Loucy (cell line): Measurements from ENCODE around the gene PGF.

Experiments used
- H2AFZ ChIP-seq: fragments of 200-600 bp; sonication (generic); 2 replicates; pipeline ENCODE4 v1.6.0; 2016; ENCODE audit warnings: antibody characterized with exemption, mild to moderate bottlenecking, low read length, moderate library complexity
- H3F3A ChIP-seq: fragments of 200-600 bp; 2 replicates; pipeline ENCODE4 v1.6.0; 2016; ENCODE audit warnings: antibody characterized with exemption, low read depth, mild to moderate bottlenecking
- H3K27me3 ChIP-seq: fragments of 200-600 bp; sonication (generic); 2 replicates; pipeline ENCODE4 v1.6.1; 2014; ENCODE audit warnings: low read length, mild to moderate bottlenecking; ENCODE audit not compliant: insufficient read depth, poor library complexity, severe bottlenecking
- H3K36me3 ChIP-seq: fragments of 200-600 bp; sonication (generic); 2 replicates; pipeline ENCODE4 v1.6.1; 2016; ENCODE audit warnings: low read length; ENCODE audit not compliant: insufficient read depth
- H3K4me1 ChIP-seq: fragments of 200-600 bp; sonication (generic); 2 replicates; pipeline ENCODE4 v1.5.1; 2014; ENCODE audit warnings: low read length, mild to moderate bottlenecking; ENCODE audit not compliant: insufficient read depth, poor library complexity, severe bottlenecking
- H3K4me2 ChIP-seq: fragments of 200-600 bp; sonication (generic); 2 replicates; pipeline ENCODE4 v1.6.0; 2014; ENCODE audit warnings: antibody characterized with exemption, low read length, low read depth, mild to moderate bottlenecking; ENCODE audit not compliant: poor library complexity, severe bottlenecking
- H3K4me3 ChIP-seq: fragments of 200-600 bp; sonication (generic); 2 replicates; pipeline ENCODE4 v1.5.1; 2014; ENCODE audit warnings: low read length, mild to moderate bottlenecking, mixed read lengths; ENCODE audit not compliant: poor library complexity, severe bottlenecking
- H3K79me2 ChIP-seq: fragments of 200-600 bp; sonication (generic); 2 replicates; pipeline ENCODE4 v1.6.1; 2014; ENCODE audit warnings: low read length; ENCODE audit not compliant: insufficient read depth
- H3K9ac ChIP-seq: fragments of 200-600 bp; sonication (generic); 2 replicates; pipeline ENCODE4 v1.6.0; 2014; ENCODE audit warnings: mild to moderate bottlenecking, low read depth, low read length, moderate library complexity; ENCODE audit not compliant: poor library complexity, severe bottlenecking
- H3K9me2 ChIP-seq: fragments of 200-600 bp; sonication (generic); replicated peaks from 2 replicates; pipeline ENCODE4 v1.6.1; 2016; ENCODE audit warnings: low read depth, low read length, mixed read lengths
- H3K9me3 ChIP-seq: fragments of 200-600 bp; sonication (generic); 2 replicates; pipeline ENCODE4 v1.6.1; 2014; ENCODE audit warnings: mild to moderate bottlenecking, antibody characterized with exemption, low read length, low read depth; ENCODE audit not compliant: insufficient read depth
- H4K20me1 ChIP-seq: fragments of 200-600 bp; sonication (generic); 2 replicates; pipeline ENCODE4 v1.6.0; 2014; ENCODE audit warnings: antibody characterized with exemption, low read length, mild to moderate bottlenecking; ENCODE audit not compliant: insufficient read depth, poor library complexity, severe bottlenecking
- CTCF ChIP-seq: fragments of 200-600 bp; sonication (generic); conservative IDR thresholded peaks from 2 replicates; pipeline ENCODE4 v1.5.1; 2014; ENCODE audit warnings: mild to moderate bottlenecking, antibody characterized with exemption, low read length
- EZH2phosphoT487 ChIP-seq: fragments of 200-600 bp; IDR thresholded peaks from 2 replicates; pipeline ENCODE4 v1.6.1; 2018; ENCODE audit warnings: antibody characterized with exemption, mild to moderate bottlenecking, moderate library complexity, borderline replicate concordance

Gene PGF

GRCh38 chr14:74915426-74915825 lies 40.0 kb downstream of the PGF start:
- Histone ChIP-seq H3K79me2 (no peaks in the 10 kb centered on the region), H3K27me3 (no peaks in the 10 kb centered on the region), H3F3A (no peaks in the 10 kb centered on the region), H3K4me2 (no peak overlapping the region), H3K9ac (no peak overlapping the region), H3K9me3 (no peaks in the 10 kb centered on the region), H3K4me3 (no peak overlapping the region), H2AFZ (no peak overlapping the region), H3K9me2 (no peaks in the 10 kb centered on the region), H3K4me1 (no peaks in the 10 kb centered on the region), H3K36me3 (no peaks in the 10 kb centered on the region), H4K20me1 (no peaks in the 10 kb centered on the region)
- TF ChIP-seq EZH2phosphoT487 = no peak

DNA sequence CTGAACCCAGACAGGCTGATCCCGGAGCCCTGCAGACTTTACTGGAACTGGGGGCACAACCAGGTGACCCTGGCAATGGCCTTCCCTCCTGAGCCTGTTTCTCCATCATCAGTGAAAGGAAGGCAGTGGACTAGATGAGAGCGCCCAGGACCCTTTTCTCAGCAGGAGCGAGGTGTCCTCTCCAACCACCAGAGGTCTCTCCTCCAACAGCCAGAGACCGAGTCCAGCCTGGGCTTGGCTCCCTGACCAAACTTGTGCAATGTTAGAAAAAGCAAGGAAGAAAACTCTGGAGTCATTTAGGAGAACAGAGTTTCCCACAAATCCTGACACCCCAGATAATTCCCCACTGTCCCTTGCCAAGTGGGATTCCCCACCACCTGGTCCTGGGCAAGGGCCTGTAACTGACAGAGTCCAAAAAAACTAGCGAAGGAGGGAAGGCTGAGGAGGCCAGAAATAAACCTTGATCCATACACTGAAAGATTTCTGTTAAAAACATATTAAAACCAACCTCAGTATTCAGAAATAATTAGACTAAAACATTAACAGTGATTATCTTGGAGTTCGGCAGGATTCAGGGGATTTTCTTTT lies 41.3 kb downstream of the PGF start:
- H3F3A ChIP-seq = no peaks in the 10 kb centered on the region
- H3K79me2 ChIP-seq = no peaks in the 10 kb centered on the region
- no peak overlapping the region for H3K9ac ChIP-seq
- H3K27me3 ChIP-seq = no peaks in the 10 kb centered on the region
- H3K9me3 ChIP-seq = no peaks in the 10 kb centered on the region
- no peaks in the 10 kb centered on the region for H3K36me3 ChIP-seq
- H2AFZ ChIP-seq = 0 out of 2 replicates have a peak overlapping the region, but pooled peaks have one; percentile 2
- no peaks in the 10 kb centered on the region for H4K20me1 ChIP-seq
- TF ChIP-seq CTCF (peak; percentile 79), EZH2phosphoT487 (no peak)
- no peak overlapping the region for H3K4me2 ChIP-seq
- no peaks in the 10 kb centered on the region for H3K4me1 ChIP-seq
- no peaks in the 10 kb centered on the region for H3K9me2 ChIP-seq
- H3K4me3 ChIP-seq = no peak overlapping the region

DNA sequence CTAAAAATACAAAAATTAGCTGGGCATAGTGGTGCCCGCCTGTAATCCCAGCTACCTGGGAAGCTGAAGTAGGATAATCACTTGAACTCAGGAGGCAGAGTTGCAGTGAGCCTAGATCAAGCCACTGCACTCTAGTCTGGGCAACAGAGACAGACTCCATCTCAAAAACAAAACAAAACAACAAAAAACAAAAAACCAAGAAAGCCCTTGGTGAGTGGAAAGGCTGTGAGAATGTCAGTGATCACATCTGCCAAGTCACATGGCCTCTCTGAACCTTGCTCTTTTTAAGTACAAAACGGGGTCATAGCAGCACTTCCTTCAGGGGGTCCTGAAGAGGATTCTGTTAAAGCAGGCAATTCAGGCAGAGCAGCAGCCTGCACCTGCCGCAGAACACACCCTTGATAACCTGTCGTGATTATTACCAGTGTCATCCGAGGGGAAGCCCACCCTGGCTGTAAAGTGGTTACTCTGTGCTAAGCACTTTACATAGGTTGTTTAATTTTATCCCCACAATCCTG lies 41.9 kb downstream of the PGF start:
- H2AFZ ChIP-seq = no peak overlapping the region
- no peak overlapping the region for H3K9ac ChIP-seq
- H3K4me3 ChIP-seq = no peak overlapping the region
- no peaks in the 10 kb centered on the region for H3K9me2 ChIP-seq
- no peaks in the 10 kb centered on the region for H3K27me3 ChIP-seq
- no peak overlapping the region for H3K4me2 ChIP-seq
- H3K9me3 ChIP-seq = no peaks in the 10 kb centered on the region
- TF ChIP-seq CTCF = no peak
- no peaks in the 10 kb centered on the region for H3K4me1 ChIP-seq
- no peaks in the 10 kb centered on the region for H4K20me1 ChIP-seq
- H3K36me3 ChIP-seq = no peaks in the 10 kb centered on the region
- no peaks in the 10 kb centered on the region for H3K79me2 ChIP-seq
- H3F3A ChIP-seq = no peaks in the 10 kb centered on the region

DNA sequence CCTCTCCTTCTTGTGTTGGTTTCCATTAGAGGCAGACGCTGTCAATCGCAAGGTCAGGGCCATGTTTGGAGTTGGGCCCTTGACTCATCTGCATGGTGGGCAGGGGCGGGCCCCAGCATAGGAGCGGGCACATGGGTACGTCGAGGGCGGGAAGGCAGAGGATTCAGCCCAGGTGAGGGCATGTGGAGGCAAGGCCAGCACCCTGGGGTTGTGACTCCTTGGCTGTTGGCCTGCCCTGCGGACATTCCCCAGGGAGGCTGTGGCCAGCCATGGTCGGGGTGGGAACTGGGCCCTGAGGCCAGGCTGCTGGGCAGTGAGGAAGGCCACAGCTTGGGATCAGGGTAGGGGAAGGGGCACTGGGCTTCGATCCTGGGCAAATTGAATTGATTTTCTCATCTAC lies 42.6 kb downstream of the PGF start:
- H4K20me1 ChIP-seq = no peaks in the 10 kb centered on the region
- H3K9ac ChIP-seq = no peak overlapping the region
- H3K4me3 ChIP-seq = no peak overlapping the region
- no peaks in the 10 kb centered on the region for H3K4me1 ChIP-seq
- no peaks in the 10 kb centered on the region for H3K27me3 ChIP-seq
- no peaks in the 10 kb centered on the region for H3K79me2 ChIP-seq
- H3F3A ChIP-seq = no peaks in the 10 kb centered on the region
- no peaks in the 10 kb centered on the region for H3K9me3 ChIP-seq
- H3K36me3 ChIP-seq = no peaks in the 10 kb centered on the region
- no peak for TF ChIP-seq CTCF
- TF ChIP-seq EZH2phosphoT487 = no peak
- H2AFZ ChIP-seq = no peak overlapping the region; the same call in 1 of the 2 replicates
- no peaks in the 10 kb centered on the region for H3K9me2 ChIP-seq
- no peak overlapping the region for H3K4me2 ChIP-seq
